HG03442 (cell line): ENCODE measurements around the gene NEURL1.

Source experiments
- ATAC-seq: cut with Tn5 transposase; IDR thresholded peaks from one replicate; pipeline ENCODE4 v1.9.1; 2021; ENCODE audit warnings: mild to moderate bottlenecking, moderate library complexity; ENCODE audit not compliant: unreplicated experiment

NEURL1 gene

GRCh38 chr10:103545366-103545765 is 51.9 kb downstream of the NEURL1 start:
- no peak for ATAC-seq

- ATAC-seq = no peak
Observed at GRCh38 chr10:103545771-103546281, 52.3 kb downstream of the NEURL1 start.

GRCh38 chr10:103546401-103546800 is 52.9 kb downstream of the NEURL1 start:
- ATAC-seq = no peak

- ATAC-seq = no peak
Observed at GRCh38 chr10:103547391-103547946, 54.0 kb downstream of the NEURL1 start.

DNA sequence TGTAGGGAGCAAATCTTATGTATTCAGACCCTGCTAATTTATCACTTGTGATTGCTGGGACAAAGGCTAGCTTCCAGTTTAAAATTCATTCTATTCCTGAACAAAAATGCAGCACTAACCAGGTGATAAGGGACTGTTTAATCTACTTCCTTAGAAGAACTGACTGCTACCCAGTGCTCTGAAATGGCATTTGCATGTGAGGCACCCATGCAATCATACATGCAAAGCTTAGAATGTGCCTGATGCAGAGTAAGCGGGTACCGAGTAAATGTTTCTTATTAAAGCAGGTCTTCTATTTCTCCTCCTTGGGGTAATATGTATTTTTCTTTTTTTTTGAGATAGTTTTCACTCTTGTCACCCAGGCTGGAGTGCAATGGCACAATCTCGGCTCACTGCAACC is 54.5 kb downstream of the NEURL1 start:
- ATAC-seq = no peak

- no peak for ATAC-seq
Observed at GRCh38 chr10:103548581-103549348, 55.3 kb downstream of the NEURL1 start.

GRCh38 chr10:103549349-103549685 is 55.8 kb downstream of the NEURL1 start:
- ATAC-seq = no peak

GRCh38 chr10:103550229-103550628 is 56.7 kb downstream of the NEURL1 start:
- no peak for ATAC-seq

GRCh38 chr10:103551619-103552602 is 58.4 kb downstream of the NEURL1 start:
- no peak for ATAC-seq

GRCh38 chr10:103552856-103553742 is 59.6 kb downstream of the NEURL1 start:
- ATAC-seq = no peak

DNA sequence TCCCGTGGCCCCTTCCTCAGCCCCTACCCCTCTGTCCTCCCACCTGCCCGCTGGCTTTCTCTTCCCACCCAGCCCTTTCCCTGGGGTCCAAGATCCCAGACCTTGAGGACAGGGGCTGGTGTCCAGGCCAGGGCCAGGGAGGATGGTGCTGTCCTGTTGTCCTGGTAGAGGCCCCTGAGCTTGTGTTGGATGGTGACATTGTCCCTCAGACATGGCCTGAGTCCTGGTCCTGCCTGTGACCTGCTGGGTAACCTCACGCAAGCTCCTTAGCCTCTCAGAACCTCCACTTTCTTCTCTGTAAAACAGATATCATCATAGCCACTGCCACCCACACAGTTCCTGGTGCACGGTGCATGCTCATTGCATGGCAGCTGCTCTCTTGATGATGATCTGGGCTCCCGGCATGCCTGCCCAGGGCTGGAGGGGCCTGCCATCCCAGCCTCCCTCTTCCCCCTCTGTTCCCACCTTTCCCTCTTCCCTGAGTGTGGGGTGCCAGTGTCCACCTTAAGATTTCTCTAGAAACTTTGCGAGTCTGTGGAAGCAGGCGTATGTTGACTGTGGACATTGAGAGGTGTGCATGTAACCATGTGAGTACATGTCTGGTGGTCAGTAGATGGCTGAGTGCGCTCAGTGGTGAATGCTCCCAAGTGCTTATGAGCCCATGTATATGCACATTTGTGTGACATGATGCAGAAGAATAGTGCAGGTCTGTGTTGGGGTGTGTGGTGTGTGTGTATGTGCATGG is 60.4 kb downstream of the NEURL1 start:
- ATAC-seq = no peak

DNA sequence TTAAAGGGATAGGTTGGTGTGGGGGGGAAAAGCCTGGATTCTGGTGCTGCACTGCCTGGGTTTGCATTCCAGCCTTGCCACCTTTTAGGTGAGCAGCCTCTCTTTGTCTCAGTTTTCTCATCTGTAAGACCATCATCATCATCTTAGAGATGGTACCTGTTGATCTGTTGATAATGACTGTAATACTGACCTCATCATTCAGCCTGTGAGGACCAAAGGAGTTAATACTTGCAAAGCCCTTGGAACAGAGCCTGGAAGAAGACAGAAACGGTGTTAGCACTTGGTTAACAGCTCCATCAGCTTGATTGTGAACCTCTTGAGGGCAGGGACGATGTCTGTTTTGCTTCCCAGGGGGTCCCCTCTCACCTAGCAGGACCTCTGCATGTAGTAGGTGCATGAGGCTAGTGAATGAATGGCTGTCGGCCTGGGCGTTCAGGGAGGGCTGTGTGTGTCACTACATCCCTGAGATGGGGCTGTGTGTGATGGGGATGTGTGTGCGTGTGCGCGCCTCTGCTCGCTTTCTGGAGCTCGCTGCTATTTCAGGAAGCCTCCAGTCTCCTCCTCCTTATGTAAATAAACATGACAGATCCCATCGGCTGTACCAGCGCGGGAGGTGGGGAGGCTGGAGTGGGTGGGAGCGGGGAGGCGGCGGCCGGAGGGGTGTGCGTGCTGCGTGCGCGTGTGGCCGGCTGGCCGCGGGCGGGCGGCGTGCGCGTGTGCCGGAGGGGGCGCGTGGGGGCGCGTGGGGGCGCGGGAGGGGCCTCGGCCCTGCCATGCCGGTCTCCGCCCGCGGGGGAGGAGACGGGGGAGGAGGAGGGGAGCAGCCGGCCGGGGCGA is 61.2 kb downstream of the NEURL1 start:
- no peak for ATAC-seq

GRCh38 chr10:103555325-103555649 is 61.8 kb downstream of the NEURL1 start:
- ATAC-seq = no peak

DNA sequence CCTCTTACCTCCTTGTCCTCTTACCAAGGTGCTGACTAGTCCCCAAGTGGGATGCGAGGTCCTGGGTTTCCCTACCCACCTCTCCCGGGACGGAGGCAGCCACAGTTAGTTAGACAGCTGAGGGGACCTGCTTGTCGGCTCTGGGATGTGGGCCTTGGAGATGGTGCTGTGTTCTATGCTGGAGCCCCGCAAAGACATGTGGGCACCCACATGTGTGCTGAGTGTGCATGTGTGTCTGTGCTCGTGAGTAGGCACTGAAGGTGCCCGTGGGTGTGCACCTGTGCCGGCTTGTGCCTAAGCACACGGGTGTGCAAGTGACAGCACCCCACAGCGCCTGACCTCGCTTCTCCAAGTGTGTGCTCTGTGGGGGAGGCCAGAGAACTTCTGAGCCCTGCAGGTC is 62.2 kb downstream of the NEURL1 start:
- ATAC-seq = no peak

DNA sequence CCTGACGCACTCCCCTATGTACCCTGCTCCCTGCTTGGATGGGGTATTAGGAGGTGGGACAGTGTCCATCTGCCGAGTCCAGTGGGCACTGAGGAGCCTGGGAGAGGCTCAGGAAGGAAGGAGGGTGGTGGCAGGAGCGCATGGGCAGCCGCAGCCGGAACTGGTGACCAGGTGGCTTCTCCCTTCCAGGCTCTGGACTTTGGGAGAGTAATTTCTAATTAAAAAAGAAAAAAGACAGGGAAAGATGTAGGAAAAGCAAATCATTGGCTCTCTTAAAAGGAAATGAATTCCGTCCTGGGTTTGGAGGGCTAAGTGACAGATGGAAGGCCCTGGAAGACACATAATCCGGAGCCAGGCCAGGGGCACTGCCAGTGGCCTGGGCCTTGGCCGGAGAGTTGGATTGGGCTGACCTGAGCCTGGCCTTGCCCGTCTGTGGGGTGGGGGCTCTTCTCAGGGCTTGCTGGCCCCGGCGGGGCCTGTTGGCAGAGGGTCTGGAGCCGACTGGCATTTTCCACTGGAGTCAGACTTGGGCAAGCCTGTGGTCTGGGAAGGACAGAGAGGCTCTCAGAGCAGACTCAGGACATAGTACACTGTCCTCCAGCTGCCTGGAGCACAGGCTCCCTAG is 63.0 kb downstream of the NEURL1 start:
- ATAC-seq = no peak

GRCh38 chr10:103557455-103557854 is 64.0 kb downstream of the NEURL1 start:
- no peak for ATAC-seq

GRCh38 chr10:103558911-103559310 is 65.4 kb downstream of the NEURL1 start:
- ATAC-seq = no peak

- ATAC-seq = no peak
Observed at GRCh38 chr10:103559776-103560175, 66.3 kb downstream of the NEURL1 start.

DNA sequence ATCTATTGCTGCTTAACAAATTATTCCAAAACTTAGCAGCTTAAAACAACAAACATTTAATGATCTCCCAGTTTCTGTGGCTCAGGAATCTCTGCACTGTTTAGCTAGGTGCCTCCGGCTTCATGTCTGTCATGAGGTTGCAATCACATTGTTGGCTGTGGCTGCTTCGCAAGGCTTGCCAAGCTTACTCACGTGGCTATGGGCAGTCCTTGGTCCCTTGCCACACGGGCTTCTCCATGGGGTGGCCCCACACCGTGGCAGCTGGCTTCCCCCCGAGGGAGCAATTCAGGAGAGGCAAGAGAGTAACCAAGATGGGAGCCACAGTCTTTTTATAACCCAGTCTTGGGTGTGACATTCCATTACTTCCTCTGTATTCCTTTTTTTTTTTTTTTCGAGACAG is 67.4 kb downstream of the NEURL1 start:
- ATAC-seq = no peak
